HG02884 (cell line): Measurements from ENCODE around the gene ELOF1.
"Not testable (repeated sequence)": the region's sequence is repeated elsewhere in the genome, so short reads cannot be mapped to it uniquely, and the experiment has no call there.

Source experiments
- ATAC-seq: cut with Tn5 transposase; IDR thresholded peaks from one replicate; pipeline ENCODE4 v1.9.1; 2021; ENCODE audit warnings: mild to moderate bottlenecking, moderate library complexity; ENCODE audit not compliant: unreplicated experiment

Gene ELOF1

DNA sequence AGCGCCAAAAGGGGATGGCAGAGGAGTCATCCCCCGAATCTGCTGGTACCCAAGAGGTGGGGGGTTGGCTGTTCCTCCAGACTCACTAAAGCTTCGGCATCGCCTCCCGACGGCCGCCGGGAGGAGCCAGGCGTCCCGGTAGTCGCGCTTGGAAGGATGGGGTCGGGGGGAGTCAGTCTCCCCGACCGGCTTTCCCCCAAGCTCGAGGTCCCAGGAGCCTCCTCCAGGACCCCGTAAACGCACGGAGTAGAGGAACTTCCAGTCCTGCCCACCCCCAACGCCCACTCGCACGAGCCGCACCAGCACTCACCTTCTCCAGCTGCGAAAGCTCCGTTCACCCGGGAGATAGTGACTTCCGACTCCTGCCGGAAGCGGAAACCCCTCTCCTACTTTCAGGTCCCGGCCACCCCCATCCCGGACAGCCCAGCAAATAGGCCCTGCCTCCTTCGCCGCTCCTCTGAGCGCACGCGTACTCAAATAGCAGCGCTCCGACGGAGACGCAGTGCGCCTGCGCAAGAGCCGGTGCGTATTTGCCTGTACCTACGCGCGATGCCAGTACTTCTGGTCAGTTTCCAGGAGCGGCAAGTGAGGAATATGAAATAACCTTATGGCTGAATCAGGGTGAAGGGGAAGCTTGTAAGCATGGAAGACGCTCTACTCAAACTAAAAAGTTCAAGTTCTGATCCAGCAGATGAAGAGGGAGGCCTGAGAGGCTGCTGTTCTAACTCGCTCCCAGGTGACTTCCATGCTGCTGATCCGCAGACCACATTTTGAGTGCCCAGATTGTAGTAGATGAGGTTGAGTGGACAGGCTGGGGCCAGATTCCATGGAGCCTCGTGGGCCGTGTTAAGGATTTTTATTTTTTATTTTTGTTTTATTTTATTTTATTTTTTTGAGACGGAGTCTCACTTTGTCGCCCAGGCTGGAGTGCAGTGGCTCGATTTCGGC is at the start of gene ELOF1:
Gene ELOF1, minus strand, starts transcription at position 350 of the 948 bp plus-strand sequence. CDS start 4,883 bp downstream, outside the sequence.
- ATAC-seq = peak; percentile 85

- no peak for ATAC-seq
Measured at GRCh38 chr19:11606484-11606883, 47.5 kb upstream of the ELOF1 start.

DNA sequence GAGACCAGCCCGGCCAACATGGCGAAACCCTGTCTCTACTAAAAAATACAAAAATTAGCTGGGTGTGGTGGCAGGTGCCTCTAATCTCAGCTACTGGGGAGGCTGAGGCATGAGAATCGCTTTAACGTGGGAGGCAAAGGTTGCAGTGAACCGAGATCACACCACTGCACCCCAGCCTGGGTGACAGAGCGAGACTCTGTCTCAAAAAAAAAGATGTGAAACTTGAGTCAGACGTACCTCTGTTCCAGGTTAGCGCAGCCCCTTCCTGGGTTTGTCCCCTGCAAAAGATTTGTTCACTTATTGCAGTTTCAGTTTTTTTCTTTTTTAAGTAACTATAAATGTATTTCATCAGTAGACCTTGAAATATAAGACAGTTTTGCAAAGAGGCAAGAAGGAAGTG is 40.7 kb upstream of the ELOF1 start:
- not testable (repeated sequence) for ATAC-seq

DNA sequence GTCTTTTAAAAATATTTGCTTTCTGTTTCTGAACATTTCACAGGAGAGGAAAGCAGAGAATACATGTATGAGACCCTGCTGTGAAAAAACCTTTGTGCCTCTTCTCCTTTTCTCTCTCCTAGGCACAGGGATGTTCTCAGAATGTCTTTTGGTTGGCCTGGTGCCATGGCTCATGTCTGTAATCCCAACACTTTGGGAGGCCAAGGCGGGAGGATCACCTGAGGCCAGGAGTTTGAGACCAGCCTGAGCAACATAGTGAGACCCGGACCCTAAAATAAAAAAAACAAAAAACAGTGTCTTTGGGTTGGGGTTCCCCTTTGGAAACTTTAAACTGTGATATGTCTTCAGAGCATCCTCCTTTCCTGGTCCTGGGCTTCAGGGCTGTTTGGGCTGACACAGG is 39.7 kb upstream of the ELOF1 start:
- ATAC-seq = no peak

DNA sequence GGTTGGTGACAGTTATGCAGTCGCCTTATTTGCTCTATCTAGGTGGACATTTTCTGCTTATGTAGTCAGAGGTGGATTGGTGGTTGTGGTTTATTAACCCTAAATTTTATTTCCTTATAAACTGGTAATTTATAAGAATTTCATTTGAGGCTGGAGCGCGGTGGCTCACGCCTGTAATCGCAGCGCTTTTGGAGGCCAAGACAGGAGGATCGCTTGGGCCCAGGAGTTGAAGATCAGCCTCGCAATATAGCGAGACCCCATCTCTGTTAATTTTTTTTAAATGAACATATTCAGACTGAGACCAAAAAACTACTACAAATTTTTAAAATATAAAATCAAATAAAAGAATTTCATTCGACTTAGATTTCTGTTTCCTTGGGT is 39.1 kb upstream of the ELOF1 start:
- ATAC-seq = no peak

DNA sequence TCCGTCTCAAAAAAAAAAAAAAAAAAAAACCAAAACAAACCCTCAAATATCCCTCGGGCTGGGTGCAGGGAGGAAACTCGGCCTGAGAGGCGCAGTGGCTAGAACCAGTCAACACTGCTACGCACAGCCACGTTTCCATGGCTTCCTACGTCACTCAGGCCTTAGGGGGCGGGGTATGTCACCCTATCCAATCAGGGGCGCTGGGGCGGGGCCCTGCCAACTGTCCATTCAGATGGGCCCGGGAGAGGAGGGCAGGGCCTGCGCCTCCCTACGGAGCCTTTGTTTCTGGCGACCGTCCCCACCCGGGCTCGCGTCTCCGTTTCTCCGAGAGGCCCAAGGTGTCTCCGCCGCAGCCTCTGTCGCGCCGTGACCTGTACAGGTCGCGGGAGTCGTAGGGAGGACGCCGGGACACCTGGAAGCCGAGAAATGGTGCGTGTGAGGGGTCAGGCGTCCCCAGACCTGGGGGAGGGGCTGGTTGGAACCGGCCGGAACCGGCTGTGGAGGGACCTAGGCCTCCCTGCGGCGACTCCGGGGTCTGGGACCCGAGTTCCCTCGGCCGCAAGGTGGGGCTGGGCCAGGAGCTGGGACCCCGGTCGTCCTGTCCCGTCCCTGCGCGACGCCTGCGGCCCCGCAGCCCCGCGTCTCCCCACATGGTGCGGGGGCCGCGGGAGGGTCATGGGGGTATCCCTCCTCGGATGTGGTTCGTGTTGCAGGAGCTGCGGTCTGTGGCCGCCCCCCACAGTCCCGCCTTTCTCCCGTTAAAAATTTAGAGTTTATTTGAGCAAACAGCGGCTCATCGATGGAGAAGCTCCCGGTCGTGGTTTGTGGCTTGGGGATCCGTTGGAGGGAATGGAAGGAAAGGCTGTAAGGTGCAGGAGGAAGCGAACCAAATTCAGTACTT is 38.4 kb upstream of the ELOF1 start, which contains the start of gene ZNF627:
Gene ZNF627, plus strand, starts transcription at position 282 of the 901 bp plus-strand sequence. Its CDS starts 145 bp downstream, at position 427.
- ATAC-seq = peak; percentile 94

DNA sequence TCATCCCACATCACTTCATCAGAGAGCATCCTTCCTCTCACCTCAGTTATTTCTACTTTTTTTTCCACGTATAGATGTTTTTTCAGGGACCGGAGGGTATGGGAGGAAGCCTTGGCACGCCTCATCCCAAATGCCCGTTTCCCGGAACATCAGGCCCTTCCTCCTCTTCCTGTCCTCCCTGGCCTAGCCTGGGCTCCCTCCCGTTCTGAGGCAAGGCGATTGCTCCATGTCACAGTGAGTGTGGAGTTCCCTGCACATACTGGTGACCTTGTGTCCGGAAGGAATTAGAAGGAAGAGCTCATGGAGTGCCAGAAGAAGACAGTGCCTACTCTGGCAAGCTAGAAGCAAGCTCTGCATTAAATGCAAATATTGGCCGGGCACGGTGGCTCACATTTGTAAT is 37.1 kb upstream of the ELOF1 start:
- ATAC-seq = no peak

GRCh38 chr19:11594084-11594483 is 35.1 kb upstream of the ELOF1 start:
- ATAC-seq = no peak

DNA sequence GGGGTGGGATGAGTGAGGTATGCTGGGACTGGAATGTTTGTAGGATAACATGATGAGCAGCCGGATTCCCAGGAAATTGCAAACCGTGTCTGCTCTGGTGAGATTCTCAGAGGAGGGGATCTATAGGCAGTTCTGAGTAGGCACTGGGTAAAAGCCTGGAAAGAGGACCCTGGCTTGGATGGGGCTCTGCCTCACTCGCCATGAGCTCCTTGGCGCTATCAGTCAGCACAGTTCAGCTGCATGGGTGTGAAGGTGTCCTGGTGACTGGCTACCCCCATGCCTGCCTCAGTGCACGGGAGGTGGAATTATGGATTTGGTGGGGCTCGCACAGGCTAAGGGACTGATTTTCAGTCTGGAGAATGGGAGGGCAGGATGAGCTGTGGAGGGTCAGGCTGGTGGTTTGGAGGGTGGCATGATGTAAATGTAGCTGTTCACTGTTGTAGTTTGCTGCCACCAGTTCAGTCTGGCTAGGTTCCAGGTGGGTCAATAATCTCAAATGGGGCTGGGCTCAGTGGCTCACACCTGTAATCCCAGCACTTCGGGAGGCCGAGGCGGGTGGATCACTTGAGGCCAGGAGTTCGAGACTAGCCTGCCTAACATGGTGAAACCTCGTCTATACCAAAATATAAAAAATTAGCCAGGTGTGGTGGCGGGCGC is 29.1 kb upstream of the ELOF1 start:
- ATAC-seq = no peak

DNA sequence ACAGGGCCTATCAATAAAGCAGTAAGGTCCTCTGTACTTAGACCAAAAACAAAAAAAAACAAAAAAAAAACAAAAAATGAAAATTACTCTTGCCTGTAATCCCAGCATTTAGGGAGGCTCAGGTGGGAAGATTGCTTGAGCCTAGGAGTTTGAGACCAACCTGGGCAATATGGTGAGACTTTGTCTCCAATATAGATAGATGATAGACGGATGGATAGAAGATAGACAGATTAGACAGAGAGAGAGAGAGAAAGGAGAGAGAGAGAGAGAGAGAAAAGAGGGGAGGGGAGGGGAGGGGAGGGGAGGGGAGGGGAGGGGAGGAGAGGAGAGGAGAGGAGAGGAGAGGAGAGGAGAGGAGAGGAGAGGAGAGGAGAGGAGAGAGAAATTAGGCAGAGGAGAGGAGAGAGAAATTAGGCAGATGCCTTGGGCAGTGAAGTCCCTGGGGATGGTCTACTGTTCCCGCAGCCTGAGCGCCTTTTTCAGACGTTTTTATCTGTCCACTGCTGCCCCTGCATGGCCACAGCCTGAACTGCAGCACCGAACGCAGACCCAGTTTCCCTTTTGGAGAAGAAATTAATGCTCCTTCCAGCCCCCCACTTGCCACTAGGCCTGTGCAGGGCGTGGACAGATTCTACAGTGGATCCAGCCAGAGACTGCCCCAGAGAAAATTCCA is 28.4 kb upstream of the ELOF1 start:
- no peak for ATAC-seq

DNA sequence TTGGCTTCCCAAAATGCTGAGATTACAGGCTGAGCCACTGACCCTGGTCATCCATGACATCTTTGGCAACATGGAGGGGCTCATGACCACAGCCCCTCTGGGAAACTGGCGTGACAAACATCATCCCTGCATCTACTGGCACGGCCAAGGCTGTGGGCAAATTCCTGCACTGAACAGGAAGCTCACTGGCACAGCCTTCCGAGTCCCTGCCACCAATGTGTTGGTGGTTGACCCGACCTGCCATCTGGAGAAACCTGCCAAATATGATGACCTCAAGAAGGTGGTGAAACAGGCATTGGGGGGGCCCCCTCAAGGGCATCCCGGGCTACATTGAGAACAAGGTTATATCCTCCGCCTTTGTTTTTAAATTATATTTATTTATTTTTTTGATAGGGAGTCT is 27.3 kb upstream of the ELOF1 start:
- ATAC-seq = no peak

DNA sequence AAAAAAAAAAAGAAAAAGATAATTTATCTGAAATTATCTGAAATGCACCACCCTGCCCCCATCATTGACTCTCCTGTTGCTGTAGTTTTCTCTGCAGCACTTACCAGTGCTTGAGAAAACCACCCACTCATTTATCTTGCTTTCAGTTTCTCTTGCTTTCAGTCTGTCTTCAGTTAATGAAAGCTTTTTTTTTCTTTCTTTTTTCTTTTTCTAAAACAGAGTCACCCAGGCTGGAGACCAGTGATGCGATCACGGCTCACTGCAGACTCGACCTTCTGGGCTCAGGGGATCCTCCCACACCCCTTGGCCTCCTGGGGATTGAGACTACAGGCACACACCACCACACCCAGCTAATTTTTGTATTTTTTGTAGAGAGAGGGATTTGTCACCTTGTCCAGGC is 22.7 kb upstream of the ELOF1 start:
- ATAC-seq = peak; percentile 59

- no peak for ATAC-seq
Measured at GRCh38 chr19:11580116-11580515, 21.1 kb upstream of the ELOF1 start.

- no peak for ATAC-seq
Measured at GRCh38 chr19:11578258-11579142, 19.5 kb upstream of the ELOF1 start.

- no peak for ATAC-seq
Measured at GRCh38 chr19:11577451-11578257, 18.6 kb upstream of the ELOF1 start, which contains the start of gene ACP5. TSS of gene ACP5 (minus strand) at chr19:11577645. CDS start at chr19:11577317, 328 bp downstream.

DNA sequence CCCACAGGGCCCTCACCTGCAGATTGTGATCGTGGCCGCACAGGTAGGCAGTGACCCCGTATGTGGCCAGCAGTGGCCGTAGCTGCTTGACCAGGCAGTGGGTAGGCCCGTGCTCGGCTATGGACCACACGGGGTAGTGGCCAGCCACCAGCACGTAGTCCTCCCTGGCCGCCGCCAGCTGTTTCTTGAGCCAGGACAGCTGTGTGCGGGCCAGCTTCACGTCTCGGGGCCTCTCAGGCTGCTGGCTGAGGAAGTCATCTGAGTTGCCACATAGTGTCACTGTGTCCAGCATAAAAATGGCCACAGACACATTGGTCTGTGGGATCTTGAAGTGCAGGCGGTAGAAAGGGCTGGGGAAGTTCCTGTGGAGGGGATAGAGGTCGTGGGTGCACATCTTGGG is 17.2 kb upstream of the ELOF1 start:
- no peak for ATAC-seq

DNA sequence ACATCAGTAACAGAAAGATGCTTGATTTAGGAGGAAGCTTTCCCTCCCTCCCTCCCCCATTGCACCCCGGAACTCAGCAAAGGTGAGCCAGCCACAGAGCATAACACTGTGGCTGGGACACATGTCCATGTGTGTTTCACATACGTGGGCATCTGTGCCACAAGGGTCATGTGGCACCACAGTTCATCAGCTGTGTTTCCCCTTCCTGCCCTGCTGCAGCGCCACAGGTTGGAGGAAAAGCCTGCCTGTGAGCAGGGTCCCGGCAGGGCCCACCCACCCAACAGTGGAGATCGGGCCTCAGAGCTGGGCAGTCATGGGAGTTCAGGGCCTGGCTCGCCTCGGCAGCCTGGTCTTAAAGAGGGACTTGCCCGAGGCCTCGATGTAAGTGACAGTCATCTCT is 15.7 kb upstream of the ELOF1 start:
- ATAC-seq = no peak

- not testable (repeated sequence) for ATAC-seq
Measured at GRCh38 chr19:11573763-11574162, 14.7 kb upstream of the ELOF1 start.
